HUES6 (cell line): ENCODE measurements around the gene ATP5F1E.
A peak's percentile ranks its signal among the peaks of the same experiment; 100 is the strongest.
"Not testable (repeated sequence)": the region's sequence is repeated elsewhere in the genome, so short reads cannot be mapped to it uniquely, and the experiment has no call there.

Experiments
- H3K27ac ChIP-seq: 2 replicates; pipeline ENCODE4 v1.7.0; 2013; ENCODE audit warnings: low read depth, mild to moderate bottlenecking, low read length, inconsistent platforms
- H3K27me3 ChIP-seq: 2 replicates; pipeline ENCODE4 v1.6.1; 2013; ENCODE audit warnings: low read length; ENCODE audit not compliant: control insufficient read depth, insufficient read depth
- H3K36me3 ChIP-seq: 2 replicates; pipeline ENCODE4 v1.6.1; 2013; ENCODE audit warnings: low read length; ENCODE audit not compliant: control insufficient read depth, insufficient read depth
- H3K4me1 ChIP-seq: 2 replicates; pipeline ENCODE4 v1.6.1; 2013; ENCODE audit warnings: low read length; ENCODE audit not compliant: control insufficient read depth, insufficient read depth
- H3K4me3 ChIP-seq: 2 replicates; pipeline ENCODE4 v1.5.1; 2013; ENCODE audit warnings: low read depth, low read length
- H3K9ac ChIP-seq: one replicate; pipeline ENCODE4 v1.6.1; 2013; ENCODE audit warnings: mild to moderate bottlenecking, low read length
- H3K9me3 ChIP-seq: 2 replicates; pipeline ENCODE4 v1.6.1; 2013; ENCODE audit warnings: low read depth, low read length; ENCODE audit not compliant: control insufficient read depth, insufficient read depth

ATP5F1E gene

DNA sequence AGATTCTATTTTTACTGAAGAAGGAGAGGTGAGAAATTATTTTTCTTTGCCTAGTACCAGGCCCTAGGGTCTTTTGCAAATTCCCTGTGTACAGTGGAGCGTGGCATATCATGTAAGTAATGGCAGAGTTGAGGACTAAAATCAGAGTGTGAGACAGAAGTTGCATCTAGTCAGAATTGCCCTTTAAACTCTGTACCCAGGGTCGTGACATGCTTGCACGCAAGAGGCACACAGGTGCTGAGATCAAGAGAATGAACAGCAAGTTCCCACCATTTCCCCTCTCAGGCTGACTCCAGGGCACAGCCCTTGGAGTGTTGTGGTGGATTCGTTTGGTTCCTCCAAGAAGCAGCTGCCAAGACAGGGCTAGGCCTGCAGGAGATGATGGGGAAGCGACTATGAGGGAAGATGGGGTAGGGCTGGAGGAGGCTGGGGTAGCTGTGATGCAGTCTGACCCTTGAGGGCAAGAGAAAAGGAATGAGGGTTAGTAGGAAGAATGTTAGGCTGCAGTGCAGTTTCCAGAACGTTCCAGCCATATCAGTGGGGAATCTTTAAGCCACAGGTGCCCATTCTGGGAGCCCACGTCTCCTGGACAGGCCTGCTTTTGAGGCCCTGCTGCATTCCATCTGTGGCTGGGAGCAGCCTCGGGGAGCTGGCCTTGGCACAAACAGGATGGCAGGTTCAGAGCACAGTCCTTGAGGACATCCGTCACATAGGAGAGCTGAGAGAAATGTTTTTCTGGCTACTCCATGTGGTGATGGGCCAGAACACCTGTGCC lies 44.2 kb downstream of the ATP5F1E start:
- Histone ChIP-seq H3K9ac (no peak overlapping the region), H3K9me3 (no peaks in the 10 kb centered on the region), H3K27me3 (no peaks in the 10 kb centered on the region), H3K27ac (no peak overlapping the region), H3K4me3 (no peak overlapping the region), H3K4me1 (peaks cover 12% of the 10 kb centered on the region; the same call in 1 of the 2 replicates), H3K36me3 (peaks cover 71% of the 10 kb centered on the region)

DNA sequence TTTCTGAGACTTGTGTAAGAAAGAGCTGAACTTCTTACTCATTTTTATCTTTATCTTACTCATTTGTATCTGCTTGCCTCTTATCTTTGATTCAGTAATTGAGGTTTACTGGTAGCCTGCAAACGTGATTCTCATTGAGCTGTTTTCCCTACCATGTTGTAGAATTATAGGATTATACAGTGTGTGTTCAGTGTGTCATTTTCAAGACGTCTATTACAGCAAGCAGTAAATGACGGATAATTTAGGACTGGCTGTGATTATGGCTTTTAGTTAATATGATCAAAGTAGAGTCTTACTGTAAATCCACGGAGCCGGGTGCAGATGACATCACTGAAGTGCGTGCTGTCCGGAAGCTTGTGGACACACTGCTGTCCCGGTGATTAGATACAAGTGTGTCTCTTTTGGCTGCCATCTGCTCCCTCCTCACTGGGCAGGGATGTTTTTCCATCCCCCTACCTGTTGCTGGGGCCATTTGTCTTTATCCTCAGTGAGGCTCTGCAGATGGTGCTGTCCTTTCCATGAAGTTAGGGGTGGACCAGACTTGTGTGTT lies 45.1 kb downstream of the ATP5F1E start:
- Histone ChIP-seq H3K4me3 (no peak overlapping the region), H3K36me3 (peaks cover 61% of the 10 kb centered on the region), H3K27ac (no peak overlapping the region), H3K9me3 (no peaks in the 10 kb centered on the region), H3K4me1 (peaks cover 17% of the 10 kb centered on the region; the same call in 1 of the 2 replicates), H3K9ac (no peak overlapping the region), H3K27me3 (no peaks in the 10 kb centered on the region)

DNA sequence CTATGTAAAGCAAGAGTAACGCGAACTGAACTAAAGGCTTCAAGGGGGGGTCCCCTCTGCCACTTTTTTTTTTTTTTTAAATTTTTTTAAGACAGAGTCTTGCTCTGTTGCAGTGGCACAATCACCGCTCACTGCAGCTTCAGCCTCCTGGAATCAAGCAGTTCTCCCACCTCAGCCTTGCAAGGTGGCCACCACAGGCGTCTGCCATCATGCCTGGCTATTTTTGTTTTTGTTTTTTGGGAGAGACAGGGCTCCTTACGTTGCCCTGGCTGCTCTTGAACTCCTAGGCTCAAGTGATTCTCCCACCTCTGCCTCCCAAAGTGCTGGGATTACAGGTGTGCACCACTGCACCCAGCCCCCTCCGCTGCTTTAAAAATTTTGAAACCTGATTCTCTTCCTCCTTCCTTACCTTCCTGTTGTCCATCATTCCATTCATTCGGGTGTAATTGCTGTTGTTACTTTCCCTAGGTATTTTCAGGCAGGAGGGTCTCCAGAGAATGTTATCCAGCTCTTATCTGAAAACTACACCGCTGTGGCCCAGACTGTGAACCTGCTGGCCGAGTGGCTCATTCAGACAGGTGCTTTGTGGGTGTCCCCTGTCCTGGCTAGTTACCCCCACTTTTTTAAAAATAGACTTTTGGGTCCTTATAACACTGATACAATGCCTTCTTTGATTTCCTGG lies 45.7 kb downstream of the ATP5F1E start:
- Histone ChIP-seq H3K27me3 (no peaks in the 10 kb centered on the region), H3K9ac (no peak overlapping the region), H3K36me3 (peaks cover 55% of the 10 kb centered on the region), H3K27ac (no peak overlapping the region), H3K4me3 (no peak overlapping the region), H3K4me1 (peaks cover 17% of the 10 kb centered on the region; the same call in 1 of the 2 replicates), H3K9me3 (no peaks in the 10 kb centered on the region)

DNA sequence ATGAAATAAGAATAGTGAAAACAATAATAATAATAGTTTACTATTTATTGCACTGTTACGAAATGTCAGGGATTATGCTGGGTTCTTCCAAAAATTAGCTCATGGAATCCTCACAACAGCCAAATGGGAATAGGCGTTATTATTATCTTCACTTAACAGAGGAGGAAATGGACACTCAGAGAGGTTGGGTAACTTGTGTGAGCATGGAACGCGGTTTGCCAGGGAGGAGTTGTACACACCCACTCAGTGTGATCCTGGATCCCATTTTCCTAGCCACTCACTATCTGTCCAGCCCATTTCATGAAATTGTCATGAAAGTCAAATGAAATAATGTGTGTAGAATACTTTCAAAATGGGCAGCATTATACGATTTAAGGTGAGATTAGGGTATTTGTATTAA lies 46.5 kb downstream of the ATP5F1E start:
- Histone ChIP-seq H3K9ac (no peak overlapping the region), H3K9me3 (no peaks in the 10 kb centered on the region), H3K4me3 (no peak overlapping the region), H3K27ac (no peak overlapping the region), H3K27me3 (no peaks in the 10 kb centered on the region), H3K36me3 (peaks cover 48% of the 10 kb centered on the region), H3K4me1 (peaks cover 17% of the 10 kb centered on the region; the same call in 1 of the 2 replicates)

DNA sequence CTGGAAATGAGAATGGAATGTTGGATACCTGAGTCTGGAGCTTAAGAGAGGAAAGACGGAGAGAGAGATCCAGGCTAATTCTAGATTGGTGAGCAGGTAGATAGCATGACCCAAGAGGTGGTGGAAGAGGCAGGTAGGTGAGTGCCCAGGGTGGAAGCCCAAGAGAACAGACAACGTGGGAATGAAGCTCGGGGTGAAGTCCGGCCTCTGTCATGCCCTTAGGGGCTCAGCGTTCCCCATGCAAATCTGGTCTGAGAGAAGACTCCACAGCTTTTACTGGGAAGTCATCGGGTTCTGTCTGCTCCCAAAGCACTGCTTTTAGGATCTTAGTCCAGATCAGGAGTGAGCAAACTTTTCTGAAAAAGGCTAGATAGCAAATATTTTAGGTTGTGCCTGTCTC lies 47.4 kb downstream of the ATP5F1E start:
- peaks cover 40% of the 10 kb centered on the region for H3K36me3 ChIP-seq
- H3K9ac ChIP-seq = no peak overlapping the region
- H3K4me1 ChIP-seq = peaks cover 17% of the 10 kb centered on the region; the same call in 1 of the 2 replicates
- H3K27ac ChIP-seq = no peak overlapping the region
- no peaks in the 10 kb centered on the region for H3K9me3 ChIP-seq
- H3K27me3 ChIP-seq = no peaks in the 10 kb centered on the region
- H3K4me3 ChIP-seq = no peak overlapping the region

DNA sequence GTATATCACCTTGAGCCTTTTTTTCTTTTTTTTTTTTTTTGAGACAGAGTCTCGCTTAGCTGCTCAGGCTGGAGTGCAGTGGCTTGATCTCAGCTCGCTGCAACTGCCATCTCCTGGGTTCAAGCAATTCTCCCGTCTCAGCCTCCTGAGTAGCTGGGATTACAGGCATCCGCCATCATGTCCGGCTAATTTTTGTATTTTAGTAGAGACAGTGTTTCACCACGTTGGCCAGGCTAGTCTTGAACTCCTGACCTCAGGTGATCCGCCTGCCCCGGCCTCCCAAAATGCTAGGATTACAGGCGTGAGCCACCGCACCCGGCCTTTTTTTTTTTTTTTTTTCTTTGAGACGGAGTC lies 49.0 kb downstream of the ATP5F1E start:
- Histone ChIP-seq H3K36me3 (peaks cover 24% of the 10 kb centered on the region), H3K4me1 (peaks cover 24% of the 10 kb centered on the region)
- not testable (repeated sequence) for H3K27me3 ChIP-seq, H3K9me3 ChIP-seq, H3K4me3 ChIP-seq, H3K9ac ChIP-seq, H3K27ac ChIP-seq

DNA sequence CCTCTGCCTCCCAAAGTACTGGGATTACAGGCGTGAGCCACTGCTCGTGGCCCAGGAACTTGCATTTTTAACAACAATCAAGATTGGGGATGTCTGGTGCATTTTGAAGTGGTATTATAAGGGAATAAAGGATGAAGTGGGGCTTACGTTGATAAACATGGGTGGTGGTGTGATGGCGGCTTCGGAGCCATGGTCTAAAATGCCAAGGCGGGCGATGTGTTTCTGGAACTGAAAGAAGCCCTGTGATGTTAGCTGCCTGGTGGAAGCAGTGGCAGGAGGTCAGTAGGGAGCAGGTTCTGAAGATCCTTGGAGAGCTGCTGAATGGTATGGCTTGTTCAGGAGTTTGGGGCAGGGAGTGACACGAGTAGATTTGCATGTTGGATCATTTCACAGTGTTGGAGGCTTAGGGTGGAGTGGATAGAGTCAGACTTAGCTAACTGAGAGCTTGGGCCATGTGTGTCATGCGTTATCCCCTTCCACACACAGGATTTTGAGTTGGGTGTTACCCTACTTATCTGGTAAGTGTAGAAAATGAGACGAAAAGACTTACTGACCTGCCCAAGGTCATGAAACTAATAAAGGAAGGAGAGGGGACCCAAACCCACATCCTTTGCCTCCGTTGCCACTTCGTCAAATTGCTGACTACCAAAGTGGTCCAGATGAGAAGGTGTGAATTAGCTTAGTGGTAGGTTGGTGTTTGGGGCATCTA lies 49.6 kb downstream of the ATP5F1E start:
- Histone ChIP-seq H3K9ac (no peak overlapping the region), H3K4me3 (peak overlapping the region; percentile 74; the same call in 1 of the 2 replicates), H3K27me3 (no peaks in the 10 kb centered on the region), H3K36me3 (peaks cover 18% of the 10 kb centered on the region), H3K4me1 (peaks cover 26% of the 10 kb centered on the region), H3K27ac (no peak overlapping the region), H3K9me3 (no peaks in the 10 kb centered on the region)

DNA sequence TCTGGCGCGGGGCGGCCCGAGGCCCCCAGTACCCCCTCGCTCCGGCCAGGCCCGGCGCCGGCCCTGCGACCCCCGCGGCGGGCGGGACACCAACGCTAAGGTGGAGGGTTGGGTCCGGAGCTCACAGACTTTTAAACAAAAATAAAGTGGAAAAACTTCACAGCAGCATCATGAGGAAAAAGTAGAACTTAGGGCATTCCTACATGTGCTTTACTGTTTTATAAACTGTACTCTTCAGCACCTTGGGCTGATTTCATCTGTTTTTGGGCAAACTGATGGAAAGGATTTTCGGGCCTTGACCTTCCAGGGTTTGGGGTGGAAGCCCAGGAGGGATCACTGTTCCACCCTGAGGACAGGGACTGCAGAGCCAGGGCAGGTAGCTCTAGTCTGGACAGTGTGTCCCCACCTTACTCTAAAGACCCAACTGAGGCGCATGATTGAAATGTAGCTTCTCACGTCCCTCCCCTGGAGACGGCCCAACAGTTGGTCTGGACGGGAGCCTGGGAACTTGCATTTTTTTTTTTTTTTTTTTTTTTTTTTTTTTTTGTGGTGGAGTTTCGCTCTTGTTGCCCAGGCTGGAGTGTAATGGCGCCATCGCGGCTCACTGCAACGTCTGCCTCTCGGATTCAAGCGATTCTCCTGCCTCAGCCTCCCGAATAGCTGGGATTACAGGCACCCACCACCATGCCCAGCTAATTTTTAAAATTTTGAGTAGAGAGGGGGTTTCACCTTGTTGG lies 50.3 kb downstream of the ATP5F1E start:
- no peak overlapping the region for H3K27ac ChIP-seq
- H3K9ac ChIP-seq = peak overlapping the region; percentile 68
- H3K27me3 ChIP-seq = no peaks in the 10 kb centered on the region
- no peaks in the 10 kb centered on the region for H3K9me3 ChIP-seq
- peaks cover 26% of the 10 kb centered on the region for H3K4me1 ChIP-seq
- peaks cover 11% of the 10 kb centered on the region for H3K36me3 ChIP-seq
- peak overlapping the region; percentile 74 for H3K4me3 ChIP-seq

DNA sequence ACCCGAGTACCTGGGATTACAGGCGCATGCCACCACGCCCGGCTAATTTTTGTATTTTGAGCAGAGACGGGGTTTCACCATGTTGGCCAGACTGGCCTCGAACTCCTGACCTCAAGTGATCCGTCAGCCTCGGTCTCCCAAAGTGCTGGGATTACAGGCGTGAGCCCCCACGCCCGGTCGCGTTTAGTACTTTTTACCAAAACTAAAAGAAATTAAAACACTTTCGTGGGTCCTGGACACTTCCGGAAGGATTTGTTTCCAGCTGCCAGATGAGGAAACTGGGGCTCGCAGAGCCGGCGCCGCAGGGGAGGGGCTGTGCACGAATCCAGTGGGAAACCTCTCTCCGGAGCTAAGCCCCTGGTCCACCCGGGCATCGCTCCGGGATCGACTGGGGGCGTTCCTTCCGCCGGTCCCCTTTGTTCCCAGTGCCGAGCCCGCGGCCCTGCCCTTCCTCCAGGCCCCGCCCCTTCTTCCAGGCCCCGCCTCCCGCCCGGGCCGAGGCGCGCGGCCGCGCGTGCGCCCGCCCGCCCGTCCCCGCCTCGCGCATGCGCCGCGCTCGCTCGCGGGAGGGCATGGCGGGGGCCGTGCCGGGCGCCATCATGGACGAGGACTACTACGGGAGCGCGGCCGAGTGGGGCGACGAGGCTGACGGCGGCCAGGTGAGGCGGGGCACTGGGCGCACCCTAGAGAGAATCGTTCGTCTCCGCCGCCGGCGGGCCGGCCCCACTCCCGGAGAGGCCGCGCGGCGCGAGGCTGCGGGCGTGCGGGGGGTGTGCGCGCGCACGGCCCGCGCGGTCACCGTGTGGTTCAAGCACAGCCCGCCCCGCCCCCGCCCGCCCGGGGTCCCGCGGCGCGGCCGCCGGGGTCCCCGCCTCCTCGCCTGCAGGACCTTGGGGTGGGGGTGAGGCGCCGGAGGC lies 51.2 kb downstream of the ATP5F1E start, which contains the start of gene NELFCD:
Gene NELFCD, plus strand, starts transcription at position 546 of the 917 bp plus-strand sequence. Its CDS starts 54 bp downstream, at position 600.
- Histone ChIP-seq H3K4me1 (peaks cover 26% of the 10 kb centered on the region), H3K27ac (no peak within 1 kb of the TSS), H3K36me3 (peaks cover 4% of the 10 kb centered on the region; the same call in 1 of the 2 replicates)

More for the DNA sequence above, 51.2 kb downstream of the ATP5F1E start, which contains the start of gene NELFCD:
- Histone ChIP-seq H3K4me3 (peak within 1 kb of the TSS; percentile 74), H3K27me3 (no peaks in the 10 kb centered on the region), H3K9me3 (no peaks in the 10 kb centered on the region), H3K9ac (peak within 1 kb of the TSS; percentile 95)
